ENCODE measurements around the gene FAM78A. TPM values are rescaled to one million over a fixed set of nuclear protein-coding genes. Genes with fewer than 3 reads are reported as not detected.

Gene FAM78A
- total RNA-seq, 4 donors from 2014 or later: 1.00 to 3.4 (median 2.2) TPM

GRCh38 chr9:131235480-131235851, 40.8 kb downstream of the FAM78A start:
- Histone ChIP-seq H3K4me3 (no peak overlapping the region), H3K36me3 (peaks cover 0 to 23% (median 6%) of the 10 kb centered on the region in 4 donors), H3K9me3 (no peaks in the 10 kb centered on the region), H3K27ac (no peak overlapping the region), H3K27me3 (no peaks in the 10 kb centered on the region), H3K4me1 (peaks cover 9 to 22% (median 10%) of the 10 kb centered on the region in 4 donors)
- in situ Hi-C loops (cut with MboI; ENCODE audit: low pct_ligation_motif_present in 1 of 4, low pct_unique_long_range_greater_than_20kb in 1 of 4, low sequenced_read_pairs in 3 of 4) (no loop called here), intact Hi-C loops (cut with DNase I; ENCODE audit: low total_unique reads) (no loop called here)
- TF ChIP-seq, protein P1, sequence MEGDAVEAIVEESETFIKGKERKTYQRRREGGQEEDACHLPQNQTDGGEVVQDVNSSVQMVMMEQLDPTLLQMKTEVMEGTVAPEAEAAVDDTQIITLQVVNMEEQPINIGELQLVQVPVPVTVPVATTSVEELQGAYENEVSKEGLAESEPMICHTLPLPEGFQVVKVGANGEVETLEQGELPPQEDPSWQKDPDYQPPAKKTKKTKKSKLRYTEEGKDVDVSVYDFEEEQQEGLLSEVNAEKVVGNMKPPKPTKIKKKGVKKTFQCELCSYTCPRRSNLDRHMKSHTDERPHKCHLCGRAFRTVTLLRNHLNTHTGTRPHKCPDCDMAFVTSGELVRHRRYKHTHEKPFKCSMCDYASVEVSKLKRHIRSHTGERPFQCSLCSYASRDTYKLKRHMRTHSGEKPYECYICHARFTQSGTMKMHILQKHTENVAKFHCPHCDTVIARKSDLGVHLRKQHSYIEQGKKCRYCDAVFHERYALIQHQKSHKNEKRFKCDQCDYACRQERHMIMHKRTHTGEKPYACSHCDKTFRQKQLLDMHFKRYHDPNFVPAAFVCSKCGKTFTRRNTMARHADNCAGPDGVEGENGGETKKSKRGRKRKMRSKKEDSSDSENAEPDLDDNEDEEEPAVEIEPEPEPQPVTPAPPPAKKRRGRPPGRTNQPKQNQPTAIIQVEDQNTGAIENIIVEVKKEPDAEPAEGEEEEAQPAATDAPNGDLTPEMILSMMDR (IDR thresholded peaks at IDR 0.05): no peak
- TF ChIP-seq POLR2AphosphoS5 (IDR thresholded peaks at IDR 0.05) (no peak), POLR2A (IDR thresholded peaks at IDR 0.05) (no peak), EP300 (IDR thresholded peaks at IDR 0.05; ENCODE audit: low read depth) (no peak)
- WGBS, 2 donors (ENCODE audit: low coverage in 1 of 2): 92% methylated on average over 9 of the region's 9 CpGs; no CpG with 5 or more reads in 1 of the 2 donors
- no peak for DNase-seq

DNA sequence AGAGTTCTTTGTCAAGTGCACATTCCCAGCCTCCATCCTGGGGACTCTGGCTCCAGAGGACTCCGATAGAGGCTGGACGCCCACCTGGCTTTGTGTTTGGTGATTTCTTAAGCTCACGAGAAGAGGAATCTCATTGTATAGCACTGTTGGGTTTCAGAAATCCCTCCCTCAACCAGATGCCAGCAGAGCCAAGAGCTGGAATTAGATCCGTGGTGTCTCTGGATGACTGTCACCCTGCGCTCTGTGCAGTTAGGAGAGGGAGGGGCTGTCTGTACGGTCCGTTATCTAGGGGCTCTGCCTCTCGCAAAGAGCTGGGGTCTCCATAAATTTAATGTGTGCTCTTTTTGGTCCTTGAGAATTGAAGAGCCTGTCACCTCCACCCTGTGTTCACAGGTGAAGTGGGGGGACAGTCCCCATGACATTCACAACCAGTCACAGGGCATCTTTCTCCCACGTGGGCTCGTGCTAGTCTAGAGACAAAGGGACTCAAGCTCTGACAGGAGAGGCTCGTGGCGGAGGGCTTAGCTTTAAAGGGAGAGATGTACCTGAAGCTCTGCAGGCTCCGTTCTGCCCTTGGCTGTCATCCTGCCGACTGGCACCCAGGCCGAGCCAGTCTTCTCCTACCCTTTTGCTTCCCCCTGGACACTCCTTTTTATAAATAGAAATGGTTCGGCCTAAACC, 41.4 kb downstream of the FAM78A start:
- H3K27me3 ChIP-seq: no peaks in the 10 kb centered on the region
- no peak for DNase-seq

DNA sequence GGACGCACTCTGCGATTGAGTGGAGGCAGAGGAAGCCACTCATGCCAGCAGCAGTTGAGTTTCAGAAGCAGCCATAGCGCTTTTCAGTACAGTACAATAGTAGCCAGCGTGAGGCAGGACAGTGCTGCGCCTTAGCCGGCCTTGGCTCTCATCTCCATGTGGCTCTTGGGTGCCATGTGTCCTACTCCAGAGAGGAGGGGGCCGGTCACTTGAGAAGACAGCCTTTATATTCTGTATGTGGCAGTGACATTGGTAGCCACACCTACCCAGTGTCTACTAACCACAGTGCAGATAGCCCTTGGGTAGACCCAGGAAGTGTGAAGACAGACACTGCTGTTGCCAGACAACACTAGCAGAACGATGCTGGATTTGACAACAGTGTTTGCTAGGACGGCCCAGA, 42.3 kb downstream of the FAM78A start:
- in situ Hi-C loops (cut with MboI; ENCODE audit: low pct_ligation_motif_present in 1 of 4, low pct_unique_long_range_greater_than_20kb in 1 of 4, low sequenced_read_pairs in 3 of 4): no loop called here
- Histone ChIP-seq H3K27me3 (no peaks in the 10 kb centered on the region), H3K36me3 (peaks cover 0 to 23% (median 6%) of the 10 kb centered on the region in 4 donors), H3K4me1 (peaks cover 9 to 19% (median 10%) of the 10 kb centered on the region in 4 donors), H3K27ac (no peak overlapping the region), H3K9me3 (no peaks in the 10 kb centered on the region), H3K4me3 (no peak overlapping the region)
- TF ChIP-seq POLR2A (IDR thresholded peaks at IDR 0.05): no peak
- no peak for TF ChIP-seq EP300 (IDR thresholded peaks at IDR 0.05; ENCODE audit: low read depth)
- 91% methylated on average over 9 of the region's 9 CpGs; no CpG with 5 or more reads in 1 of the 2 donors for WGBS, 2 donors (ENCODE audit: low coverage in 1 of 2)
- DNase-seq: no peak
- intact Hi-C loops (cut with DNase I; ENCODE audit: low total_unique reads): no loop called here

More for the DNA sequence above, 41.4 kb downstream of the FAM78A start:
- peaks cover 9 to 22% (median 10%) of the 10 kb centered on the region in 4 donors for H3K4me1 ChIP-seq
- no peak overlapping the region for H3K4me3 ChIP-seq
- no peak overlapping the region for H3K27ac ChIP-seq
- in situ Hi-C loops (cut with MboI; ENCODE audit: low pct_ligation_motif_present in 1 of 4, low pct_unique_long_range_greater_than_20kb in 1 of 4, low sequenced_read_pairs in 3 of 4) (no loop called here), intact Hi-C loops (cut with DNase I; ENCODE audit: low total_unique reads) (no loop called here)
- H3K9me3 ChIP-seq: no peaks in the 10 kb centered on the region
- peaks cover 0 to 23% (median 6%) of the 10 kb centered on the region in 4 donors for H3K36me3 ChIP-seq
- TF ChIP-seq, protein P1 (IDR thresholded peaks at IDR 0.05): no peak
- TF ChIP-seq POLR2A (IDR thresholded peaks at IDR 0.05) (no peak), EP300 (IDR thresholded peaks at IDR 0.05; ENCODE audit: low read depth) (no peak), POLR2AphosphoS5 (IDR thresholded peaks at IDR 0.05) (no peak)
- WGBS, 2 donors (ENCODE audit: low coverage in 1 of 2): 91 to 100% methylated on average over 1 to 16 of the region's 16 CpGs

DNA sequence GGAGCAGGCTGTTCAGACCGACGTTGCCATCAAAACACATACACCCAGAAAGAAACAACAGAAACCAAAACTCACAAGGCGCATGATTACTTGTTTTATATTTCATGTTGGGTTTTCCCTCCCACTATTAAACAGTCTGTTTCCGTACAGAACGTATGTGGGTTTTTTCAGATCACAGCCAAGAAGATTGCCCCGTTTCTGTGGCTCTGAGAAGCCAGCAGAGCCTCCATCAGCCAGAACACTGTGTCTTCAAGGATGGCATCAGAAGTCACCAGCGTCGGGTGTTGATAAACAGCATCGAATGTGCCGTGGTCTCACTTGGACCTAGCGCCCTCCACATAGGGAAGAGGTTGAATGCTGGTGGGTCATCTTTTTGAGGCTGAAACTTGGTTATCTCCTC, 42.8 kb downstream of the FAM78A start:
- no peak overlapping the region for H3K4me3 ChIP-seq
- 90% methylated on average over 6 to 11 of the region's 11 CpGs for WGBS, 2 donors (ENCODE audit: low coverage in 1 of 2)
- DNase-seq: no peak
- TF ChIP-seq EP300 (IDR thresholded peaks at IDR 0.05; ENCODE audit: low read depth) (no peak), POLR2A (IDR thresholded peaks at IDR 0.05) (no peak), POLR2AphosphoS5 (IDR thresholded peaks at IDR 0.05) (no peak)
- TF ChIP-seq, protein P1 (IDR thresholded peaks at IDR 0.05): no peak
- in situ Hi-C loops (cut with MboI; ENCODE audit: low pct_ligation_motif_present in 1 of 4, low pct_unique_long_range_greater_than_20kb in 1 of 4, low sequenced_read_pairs in 3 of 4): no loop called here
- intact Hi-C loops (cut with DNase I; ENCODE audit: low total_unique reads): no loop called here
- H3K9me3 ChIP-seq: no peaks in the 10 kb centered on the region
- no peak overlapping the region for H3K27ac ChIP-seq
- peaks cover 5 to 15% (median 8%) of the 10 kb centered on the region in 4 donors for H3K4me1 ChIP-seq
- H3K27me3 ChIP-seq: no peaks in the 10 kb centered on the region
- H3K36me3 ChIP-seq: peaks cover 0 to 23% (median 6%) of the 10 kb centered on the region in 4 donors

Measured in transverse colon (tissue), 4 donors.